ENCODE data around the gene ZKSCAN1. TPM values are rescaled to one million over a fixed set of nuclear protein-coding genes. Genes with fewer than 3 reads are reported as not detected.
A peak's percentile ranks its signal among the peaks of the same experiment; 100 is the strongest.
"Not testable (repeated sequence)": the region's sequence is repeated elsewhere in the genome, so short reads cannot be mapped to it uniquely, and the experiment has no call there.

Gene ZKSCAN1
- total and polyA plus RNA-seq, 7 donors: 8.4 to 32.7 (median 27.8) TPM

GRCh38 chr7:100000239-100000638 lies 15.2 kb upstream of the ZKSCAN1 start:
- peak; percentile 12 for DNase-seq
- no peaks in the 10 kb centered on the region for H3K27me3 ChIP-seq
- no peaks in the 10 kb centered on the region for H3K36me3 ChIP-seq
- 44 to 82% methylated on average over 13 of the region's 13 CpGs for WGBS, 2 donors
- H3K4me1 ChIP-seq: peaks cover 0 to 14% (median 2%) of the 10 kb centered on the region in 4 donors
- H3K27ac ChIP-seq: no peak overlapping the region
- intact Hi-C loops (cut with DNase I): no loop called here
- no peaks in the 10 kb centered on the region for H3K9me3 ChIP-seq
- TF ChIP-seq POLR2AphosphoS5 (IDR thresholded peaks at IDR 0.05) (no peak), POLR2A (IDR thresholded peaks at IDR 0.05) (no peak), EP300 (IDR thresholded peaks at IDR 0.05) (no peak), CTCF (IDR thresholded peaks at IDR 0.05) (no peak)
- H3K4me3 ChIP-seq: no peak overlapping the region

DNA sequence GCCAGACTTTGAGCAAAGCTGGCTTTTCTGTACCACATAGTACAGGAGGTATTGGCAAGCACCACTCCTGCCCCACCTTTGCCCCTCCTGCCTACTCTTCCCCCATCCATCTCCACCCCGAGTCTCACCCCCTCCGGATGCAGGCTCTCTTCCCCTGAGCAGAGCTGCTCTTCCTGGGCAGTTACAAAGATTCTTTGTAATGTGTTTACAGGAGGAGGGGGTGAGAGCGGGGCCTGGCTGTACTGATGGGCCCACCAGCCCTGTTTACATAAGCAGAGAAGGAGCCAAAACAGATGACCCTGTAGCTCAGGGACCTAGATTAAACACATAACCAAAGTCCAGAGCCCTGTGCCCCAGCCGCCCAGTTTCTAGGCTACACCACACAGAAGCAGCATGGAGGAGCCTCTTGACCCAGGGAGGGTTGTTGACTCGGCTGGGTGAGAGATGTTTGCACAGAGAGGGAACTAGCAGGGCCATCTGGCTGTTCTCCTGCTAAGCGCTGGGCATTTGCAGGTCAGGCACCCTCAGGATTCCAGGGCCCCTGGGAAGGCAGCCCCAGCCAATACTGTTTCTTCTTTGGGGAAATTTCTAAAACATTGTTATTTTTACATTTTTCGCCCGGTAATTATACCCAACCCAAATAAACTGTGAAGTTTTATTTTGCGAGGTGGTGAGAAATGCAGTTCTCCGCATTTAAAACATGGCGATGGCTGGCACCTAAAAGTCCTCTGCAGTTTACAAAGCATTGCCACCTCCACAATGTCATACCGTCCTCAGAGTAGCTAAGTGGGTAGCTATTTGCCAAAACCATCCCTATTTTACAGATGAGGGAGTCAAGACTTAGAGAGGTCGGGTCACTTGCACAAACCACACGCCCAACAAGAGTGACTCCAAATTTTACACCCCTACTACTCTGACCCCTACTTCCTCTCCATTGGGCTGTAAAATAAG lies 11.4 kb upstream of the ZKSCAN1 start:
- TF ChIP-seq CTCF (IDR thresholded peaks at IDR 0.05): no peak
- TF ChIP-seq POLR2A (IDR thresholded peaks at IDR 0.05): no peak
- no peak for TF ChIP-seq EP300 (IDR thresholded peaks at IDR 0.05)
- no peaks in the 10 kb centered on the region for H3K9me3 ChIP-seq
- H3K27me3 ChIP-seq: no peaks in the 10 kb centered on the region
- WGBS, 2 donors: 14 to 48% methylated on average over 14 of the region's 14 CpGs
- H3K4me3 ChIP-seq: no peak overlapping the region
- H3K36me3 ChIP-seq: no peaks in the 10 kb centered on the region
- DNase-seq: peak; percentile 25
- no peaks in the 10 kb centered on the region for H3K4me1 ChIP-seq
- no peak overlapping the region for H3K27ac ChIP-seq
- intact Hi-C loops (cut with DNase I): no loop called here

GRCh38 chr7:100007887-100008286 lies 7.5 kb upstream of the ZKSCAN1 start:
- Histone ChIP-seq H3K36me3 (no peaks in the 10 kb centered on the region), H3K27me3 (no peaks in the 10 kb centered on the region), H3K27ac (no peak overlapping the region), H3K4me1 (no peaks in the 10 kb centered on the region), H3K9me3 (no peaks in the 10 kb centered on the region), H3K4me3 (no peak overlapping the region)
- WGBS, 2 donors: 12 to 74% methylated on average over 3 of the region's 3 CpGs
- intact Hi-C loops (cut with DNase I): no loop called here
- TF ChIP-seq CTCF (IDR thresholded peaks at IDR 0.05) (no peak), EP300 (IDR thresholded peaks at IDR 0.05) (no peak), POLR2AphosphoS5 (IDR thresholded peaks at IDR 0.05) (no peak), POLR2A (IDR thresholded peaks at IDR 0.05) (no peak)
- no peak for DNase-seq

DNA sequence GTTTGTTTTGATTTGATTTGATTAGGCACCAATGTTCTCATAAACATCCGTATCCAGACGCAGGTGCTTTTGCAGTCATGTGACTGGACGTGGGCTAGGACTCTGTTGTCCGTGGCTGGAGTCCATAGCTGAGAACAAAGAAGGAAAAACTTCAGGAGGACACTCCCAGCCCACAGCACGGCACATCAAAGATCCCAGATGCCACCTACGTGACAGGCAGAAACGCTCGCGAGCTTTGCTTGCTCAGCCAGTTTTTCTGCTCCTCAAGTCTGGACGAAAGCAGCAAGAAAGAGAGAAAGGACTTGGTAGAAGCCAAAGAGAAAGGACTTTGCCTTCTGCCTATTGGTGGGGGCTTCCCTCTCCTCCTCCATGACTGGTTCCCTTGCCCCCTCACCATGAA lies 6.9 kb upstream of the ZKSCAN1 start:
- Histone ChIP-seq H3K27me3 (no peaks in the 10 kb centered on the region), H3K9me3 (no peaks in the 10 kb centered on the region), H3K27ac (no peak overlapping the region), H3K4me1 (no peaks in the 10 kb centered on the region), H3K4me3 (no peak overlapping the region), H3K36me3 (no peaks in the 10 kb centered on the region)
- no peak for TF ChIP-seq POLR2AphosphoS5 (IDR thresholded peaks at IDR 0.05)
- no peak for TF ChIP-seq EP300 (IDR thresholded peaks at IDR 0.05)
- no peak for TF ChIP-seq POLR2A (IDR thresholded peaks at IDR 0.05)
- no peak for TF ChIP-seq CTCF (IDR thresholded peaks at IDR 0.05)
- no peak for DNase-seq
- 12 to 66% methylated on average over 10 of the region's 10 CpGs for WGBS, 2 donors
- intact Hi-C loops (cut with DNase I): no loop called here

DNA sequence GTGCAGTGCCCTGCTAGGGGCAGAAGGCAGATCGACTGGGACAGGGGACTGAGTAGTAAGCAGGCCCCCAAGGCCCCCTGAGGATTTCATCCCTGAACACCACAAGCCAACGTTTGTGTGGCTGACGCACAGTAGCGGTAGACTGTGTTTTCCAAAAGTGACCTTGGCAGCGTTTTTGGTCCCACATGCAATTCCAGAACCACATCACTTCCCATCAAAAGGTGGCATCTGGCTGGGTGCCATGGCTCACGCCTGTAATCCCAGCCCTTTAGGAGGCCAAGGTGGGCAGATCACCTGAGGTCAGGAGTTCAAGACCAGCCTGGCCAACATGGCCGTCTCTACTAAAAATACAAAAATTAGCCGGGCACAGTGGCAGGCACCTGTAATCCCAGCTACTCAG lies 5.4 kb upstream of the ZKSCAN1 start:
- 64 to 86% methylated on average over 8 of the region's 8 CpGs for WGBS, 2 donors
- DNase-seq; intact Hi-C loops (cut with DNase I); H3K4me3 ChIP-seq; H3K27me3 ChIP-seq; H3K36me3 ChIP-seq; H3K27ac ChIP-seq; H3K9me3 ChIP-seq; H3K4me1 ChIP-seq: not testable (repeated sequence)
